ENCODE data around the gene PALMD.

The PALMD gene

DNA sequence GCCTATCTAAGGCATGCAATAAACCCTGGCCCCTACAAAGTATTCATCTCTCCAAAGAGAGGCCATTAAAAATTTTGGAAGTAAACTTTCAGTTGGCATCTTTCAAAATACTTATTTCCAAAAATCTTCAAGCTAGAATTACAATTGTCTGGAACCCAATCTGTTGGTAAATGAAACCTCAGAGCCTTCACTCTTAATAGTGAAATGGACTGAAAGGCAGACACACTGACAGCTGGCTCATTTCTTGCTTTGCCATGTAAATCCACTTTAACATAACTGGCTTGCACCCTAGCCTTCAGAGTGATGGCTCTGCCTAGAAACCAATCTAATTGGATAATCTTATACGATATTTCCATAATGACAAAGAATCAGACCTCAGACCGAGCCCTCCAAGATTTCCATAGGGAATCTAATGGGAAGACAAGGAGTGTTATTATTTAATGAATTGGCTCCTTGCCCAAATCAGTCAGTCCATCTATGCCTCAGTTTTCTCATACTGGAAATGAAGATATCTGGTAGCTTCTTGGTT lies 9.2 kb upstream of the PALMD start:
- no peak for DNase-seq

GRCh38 chr1:99638853-99639252 lies 7.1 kb upstream of the PALMD start:
- no peak for DNase-seq

DNA sequence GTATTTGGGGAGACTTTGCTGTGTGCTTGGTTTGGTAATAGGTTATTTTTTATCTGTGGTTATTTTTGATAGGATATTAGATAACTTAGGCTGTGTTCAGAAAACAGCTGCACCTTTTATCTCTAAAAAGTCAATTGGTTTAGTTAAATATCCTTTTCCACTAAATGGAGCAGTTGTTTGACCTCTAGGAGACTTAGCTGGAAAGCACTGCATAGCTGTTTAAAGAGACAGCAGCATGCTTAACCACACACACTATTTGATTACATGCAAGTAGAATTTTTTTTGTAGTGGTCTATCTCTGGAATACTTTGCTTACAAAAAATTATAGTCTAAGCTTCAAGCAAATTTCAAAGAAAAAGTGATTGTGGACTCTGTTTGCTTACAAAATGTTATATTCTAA lies 6.5 kb upstream of the PALMD start:
- no peak for DNase-seq

DNA sequence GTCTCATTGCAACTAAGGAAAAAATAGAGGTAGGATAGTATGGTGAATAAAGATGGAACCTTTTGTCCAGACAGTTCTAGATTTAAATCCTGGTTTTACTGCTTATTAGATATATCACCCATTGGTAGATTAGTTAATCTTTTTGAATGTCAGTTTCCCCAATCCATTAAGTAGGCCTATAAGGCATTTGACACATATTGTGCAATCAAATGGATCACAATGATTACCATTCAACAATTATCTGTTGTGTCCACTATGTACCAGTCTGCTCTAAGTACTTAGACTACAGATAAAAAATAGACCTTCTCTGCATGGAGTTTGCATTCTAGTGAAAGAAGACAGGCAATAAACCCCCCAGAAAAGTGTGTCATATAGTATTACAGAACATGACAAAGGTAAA lies 6.0 kb upstream of the PALMD start:
- DNase-seq = no peak

DNA sequence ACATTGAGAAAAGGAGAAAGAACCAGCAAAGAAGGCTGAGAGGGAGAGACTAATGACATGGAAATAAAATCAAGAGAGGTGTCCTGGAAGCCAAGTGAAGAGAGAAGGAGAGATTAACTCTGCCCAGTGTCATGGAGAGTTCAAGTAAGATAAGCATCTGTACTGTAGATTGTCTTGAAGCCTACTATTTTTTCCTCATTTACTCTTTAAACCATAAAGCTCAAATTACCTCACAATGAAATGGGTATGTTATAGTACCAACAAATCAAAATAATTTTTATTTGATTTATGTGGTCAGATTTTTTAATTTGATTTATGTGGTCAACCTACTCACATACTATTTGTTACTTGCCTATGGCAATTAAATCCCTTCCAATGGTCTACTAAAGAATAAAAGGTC lies 5.2 kb upstream of the PALMD start:
- no peak for DNase-seq

DNA sequence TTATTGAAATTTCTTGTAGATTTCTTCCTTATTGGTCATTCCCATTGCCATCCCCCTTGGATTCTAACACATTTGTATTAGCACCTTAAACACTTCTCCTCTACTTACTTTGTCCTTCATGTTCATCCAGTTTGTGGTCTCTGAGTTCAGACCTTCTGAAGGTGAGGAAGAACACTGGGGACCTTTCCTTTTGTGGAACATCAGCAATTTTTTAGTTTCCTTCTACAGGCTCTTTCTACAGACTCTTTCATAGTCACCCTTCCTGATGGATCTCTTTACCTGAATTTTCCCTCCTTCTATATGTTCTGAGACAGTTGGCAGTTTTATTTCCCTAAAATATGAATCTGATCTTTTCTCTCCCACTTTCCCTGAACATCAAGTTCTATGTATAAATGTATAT lies 4.4 kb upstream of the PALMD start:
- DNase-seq = no peak

DNA sequence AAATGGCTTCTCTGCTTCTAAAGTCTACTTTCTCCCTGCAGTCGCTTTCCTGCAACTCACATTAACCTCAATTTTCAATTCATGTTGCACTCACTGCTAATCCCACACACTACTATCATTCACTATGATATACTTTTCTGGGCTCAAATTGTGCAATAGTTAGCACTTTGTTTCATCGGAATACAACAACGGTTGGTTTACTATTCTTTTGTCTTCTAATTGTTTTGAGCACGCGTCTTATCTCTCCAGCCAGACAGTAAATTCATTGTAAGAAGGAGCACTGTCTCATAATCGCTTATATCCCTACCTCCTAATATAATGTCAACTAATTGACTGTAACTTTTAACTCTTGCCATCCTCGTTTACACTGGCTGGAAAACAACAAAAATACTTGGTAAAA lies 3.9 kb upstream of the PALMD start:
- no peak for DNase-seq

GRCh38 chr1:99643021-99643779 lies 2.7 kb upstream of the PALMD start:
- no peak for DNase-seq

- peak; percentile 82 for DNase-seq
Observed at GRCh38 chr1:99644279-99645004, 1.5 kb upstream of the PALMD start.

- peak; percentile 68 for DNase-seq
Observed at GRCh38 chr1:99645203-99645602, 710 bp upstream of the PALMD start.

DNA sequence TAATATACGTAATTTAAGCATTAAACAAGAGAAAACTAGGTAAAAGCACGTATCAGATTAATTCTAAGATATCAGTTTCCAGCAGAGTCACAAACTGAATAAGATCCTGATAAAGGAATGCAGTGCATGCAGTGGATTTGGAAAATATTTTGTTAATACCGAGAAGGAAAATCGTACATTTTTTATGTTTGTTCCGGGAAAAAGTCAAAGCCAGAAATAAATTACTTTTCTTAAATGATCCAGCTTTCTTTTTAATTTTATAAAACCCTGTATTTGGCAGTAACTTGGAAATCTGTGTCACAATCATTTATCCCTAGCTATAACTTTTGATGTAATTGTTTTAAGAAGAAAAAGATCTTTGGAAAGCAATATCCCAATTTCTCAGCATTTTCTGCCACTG lies 955 bp downstream of the PALMD start:
- no peak for DNase-seq

DNA sequence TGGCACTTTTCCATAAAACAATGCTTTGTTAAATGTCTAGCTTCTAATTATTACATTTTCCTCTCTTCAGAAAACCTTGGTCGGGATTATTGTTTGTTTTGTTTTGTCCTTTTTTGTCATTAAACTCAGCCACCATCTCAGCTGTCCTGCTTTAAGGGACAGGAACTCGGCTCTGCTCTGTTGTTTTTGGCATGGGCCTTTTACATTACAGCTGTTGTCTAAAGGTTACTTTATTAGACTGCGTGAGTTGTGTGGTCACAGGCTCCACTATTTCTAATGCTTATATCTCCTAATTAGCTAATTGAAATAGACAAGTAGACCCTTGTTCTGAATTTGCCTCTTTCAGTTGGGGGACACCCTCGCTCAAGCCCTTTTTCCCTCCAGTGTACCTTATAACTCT lies 1.6 kb downstream of the PALMD start:
- peak; percentile 51 for DNase-seq

DNA sequence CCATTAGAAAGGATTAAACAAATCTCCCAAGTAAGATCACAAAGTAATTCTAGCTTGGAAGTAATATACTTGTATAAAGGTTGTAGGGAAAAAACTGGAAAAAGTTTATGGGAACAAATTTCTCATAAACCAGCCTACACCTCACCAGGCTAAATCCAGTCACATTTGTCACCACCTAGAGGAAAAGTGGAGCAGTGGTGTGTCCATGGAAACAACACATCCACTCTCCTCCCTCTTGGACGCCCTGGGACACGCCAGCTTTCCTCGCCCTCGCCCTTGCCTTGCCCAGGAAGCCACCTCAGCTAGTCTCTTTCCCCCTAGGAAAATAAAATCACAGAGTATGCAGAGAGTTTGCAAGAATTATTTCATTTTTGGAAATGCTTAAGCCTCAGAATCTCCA lies 2.2 kb downstream of the PALMD start:
- DNase-seq = peak; percentile 36

DNA sequence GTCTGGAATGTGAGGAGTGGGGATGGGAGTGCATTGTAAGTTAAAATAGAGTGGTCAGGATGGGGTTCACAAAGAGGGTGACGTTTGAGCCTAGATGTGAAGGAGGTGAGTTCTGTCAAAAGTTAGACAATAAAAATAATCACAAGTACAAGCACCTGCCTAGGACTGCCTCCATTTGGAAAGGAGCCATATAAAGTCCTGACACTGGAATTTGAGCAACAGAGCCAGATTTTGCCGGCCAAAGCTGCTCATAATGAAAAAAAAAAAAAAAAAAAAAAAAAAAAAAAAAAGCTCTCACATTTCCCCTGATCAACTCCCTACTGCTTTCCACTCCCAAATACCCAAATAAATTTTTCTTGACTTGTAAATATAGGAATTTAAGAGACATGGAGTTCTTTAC lies 4.1 kb downstream of the PALMD start:
- peak; percentile 18 for DNase-seq

DNA sequence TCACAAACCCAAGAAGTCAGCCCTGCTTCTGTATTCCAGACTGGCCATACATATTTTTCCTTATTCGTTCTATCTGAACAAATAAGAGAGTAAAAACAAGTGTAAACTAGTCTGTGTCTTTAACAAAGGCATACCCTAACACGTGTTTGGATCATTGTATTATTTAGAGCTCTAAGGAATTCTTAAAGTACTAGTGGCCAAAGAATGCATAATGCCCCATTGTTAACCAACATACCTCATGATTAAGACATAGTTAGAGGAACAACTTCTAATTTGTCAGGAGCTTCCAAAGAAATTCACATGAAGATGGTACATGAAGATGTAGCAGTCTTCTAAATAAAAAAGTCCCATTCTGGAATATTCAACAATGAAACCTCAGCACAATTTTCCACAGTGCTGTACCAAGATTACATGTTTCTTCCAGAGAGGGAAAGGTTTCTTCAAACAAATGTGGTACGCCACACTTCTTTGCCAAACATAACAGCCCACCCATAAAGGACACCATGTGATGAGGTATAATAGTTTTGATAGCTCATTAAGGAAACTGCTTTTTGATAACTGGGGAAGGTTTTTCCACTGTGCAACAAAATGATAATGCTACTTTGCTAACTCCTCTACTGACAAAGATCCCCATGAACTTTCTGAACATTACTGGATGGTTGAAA lies 5.0 kb downstream of the PALMD start:
- no peak for DNase-seq

- no peak for DNase-seq
Observed at GRCh38 chr1:99652881-99653281, 7.0 kb downstream of the PALMD start.

DNA sequence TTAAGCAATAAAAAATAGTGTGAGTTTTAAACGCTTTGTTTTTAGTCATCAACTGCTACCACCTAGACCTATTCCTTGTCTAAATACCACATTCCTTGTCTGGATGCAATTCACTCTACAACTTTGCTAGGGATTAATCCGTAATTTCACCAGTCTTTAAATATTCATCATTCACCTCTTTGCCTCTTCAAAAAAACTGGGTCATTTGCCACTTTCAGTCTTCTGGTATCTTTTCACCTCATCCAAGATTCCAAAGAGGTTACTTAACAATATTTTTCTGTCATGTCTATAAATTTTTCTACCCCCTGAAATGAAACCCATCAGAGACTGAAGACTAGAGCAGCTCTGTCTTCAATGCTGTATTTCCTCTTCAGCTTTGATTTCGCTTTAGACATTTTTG lies 9.5 kb downstream of the PALMD start:
- no peak for DNase-seq

GRCh38 chr1:99656701-99657100 lies 10.8 kb downstream of the PALMD start:
- no peak for DNase-seq

DNA sequence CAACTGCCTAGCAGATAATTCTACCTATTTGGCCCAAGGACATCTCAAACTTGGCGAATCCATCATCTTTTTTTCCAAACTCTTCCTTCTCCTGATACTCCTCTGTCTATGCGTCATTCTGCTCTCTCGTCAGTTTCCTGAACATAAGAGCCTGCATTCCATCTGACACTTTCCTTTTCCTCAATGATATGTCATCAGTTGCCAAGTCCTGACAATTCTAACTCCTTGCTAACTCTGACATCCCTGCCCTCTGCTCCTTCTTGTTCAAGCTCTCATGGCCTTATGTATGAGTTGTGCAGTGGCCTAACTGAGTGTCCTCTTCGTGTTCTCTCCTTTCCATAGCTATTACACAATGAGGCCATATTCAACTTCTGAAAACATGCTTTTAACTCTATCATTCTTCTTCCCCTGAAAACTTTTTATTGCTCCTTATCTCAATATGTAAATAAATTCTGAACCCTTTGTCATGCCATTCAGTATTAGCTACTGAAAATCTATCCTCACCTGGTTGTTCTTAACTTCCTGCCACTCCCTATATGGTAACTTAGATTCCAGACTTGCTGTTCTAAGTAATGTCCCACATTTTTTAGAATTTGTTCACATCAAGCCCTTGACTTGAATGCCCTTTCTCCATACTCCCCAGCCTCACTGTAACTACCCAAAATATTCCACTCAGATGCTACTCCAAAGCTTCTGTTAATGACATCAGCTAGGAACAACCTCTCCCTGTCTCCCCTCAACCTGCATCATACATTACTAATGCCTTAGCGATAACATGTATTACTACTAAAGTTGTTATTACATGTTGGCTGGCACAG lies 11.5 kb downstream of the PALMD start:
- DNase-seq = no peak

- no peak for DNase-seq
Observed at GRCh38 chr1:99658031-99658290, 12.0 kb downstream of the PALMD start.

DNA sequence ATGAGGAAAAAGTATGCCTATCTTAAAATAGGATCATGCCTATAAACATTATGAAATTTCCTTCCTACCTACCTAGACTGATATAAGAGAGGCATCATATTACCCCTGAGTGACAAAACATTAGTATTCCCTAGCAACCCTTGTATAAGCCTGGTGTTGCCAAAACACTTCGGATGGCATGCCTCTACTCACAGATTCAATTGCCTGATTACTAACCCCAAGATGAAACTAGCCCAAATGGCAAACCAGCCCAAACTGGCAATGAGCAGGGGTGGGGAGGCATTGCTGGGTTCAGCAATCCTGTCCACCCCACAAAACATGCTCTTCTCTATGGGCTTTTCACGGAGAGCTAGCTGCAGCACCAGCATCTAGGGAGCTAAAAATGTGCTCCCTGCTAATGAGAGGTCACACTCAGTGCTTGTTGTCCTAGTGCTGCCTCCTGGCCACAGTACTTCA lies 13.9 kb downstream of the PALMD start:
- DNase-seq = peak; percentile 79

DNA sequence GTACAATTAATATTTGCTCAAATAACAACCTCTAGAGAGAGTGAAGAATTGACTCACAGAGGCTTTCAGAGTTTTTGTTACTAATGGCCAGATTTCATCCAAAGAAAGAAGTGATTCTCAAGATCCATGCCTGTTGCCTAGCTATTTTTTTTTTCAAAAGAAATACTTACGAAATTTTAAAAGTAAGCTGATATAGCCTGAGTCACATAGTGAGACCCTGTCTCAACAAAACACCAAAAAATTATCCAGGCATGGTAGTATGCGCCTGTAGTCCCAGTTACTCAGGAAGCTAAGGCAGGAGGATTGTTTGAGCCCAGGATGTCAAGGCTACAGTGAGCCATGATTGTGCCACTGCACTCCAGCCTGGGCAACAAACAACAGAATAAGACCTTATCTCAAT lies 14.6 kb downstream of the PALMD start:
- no peak for DNase-seq

DNA sequence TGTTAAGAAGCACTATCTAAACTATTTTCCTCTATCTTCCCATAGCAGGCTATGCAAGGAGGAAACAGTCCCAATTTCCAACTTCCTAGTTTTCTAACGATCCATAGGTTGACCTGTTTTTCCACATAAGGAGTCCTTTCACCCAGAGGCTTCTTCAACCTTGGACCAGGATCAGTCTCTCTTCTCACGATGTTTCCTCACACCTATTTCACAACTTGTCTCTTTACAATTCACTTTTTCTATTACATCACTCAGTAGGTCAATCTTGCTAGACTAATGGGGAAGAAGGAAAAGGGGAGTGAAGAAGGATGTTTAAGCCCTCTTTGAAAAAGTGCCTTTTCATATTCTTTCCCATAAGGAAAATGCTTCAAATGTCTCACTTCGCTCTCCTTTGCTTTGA lies 15.9 kb downstream of the PALMD start:
- DNase-seq = no peak
